GM12875 (cell line): ENCODE measurements around the gene THBD.

Experiments used
- H3K4me3 ChIP-seq: one replicate; pipeline ENCODE4 v1.5.1; 2011; ENCODE audit warnings: low read depth, low read length, control low read depth
- CTCF ChIP-seq: IDR thresholded peaks from 2 replicates; pipeline ENCODE4 v1.5.1; 2011; ENCODE audit warnings: low read depth, mild to moderate bottlenecking, control low read depth, inconsistent platforms, low read length, moderate library complexity, borderline replicate concordance; ENCODE audit not compliant: insufficient read depth

The THBD gene

GRCh38 chr20:23003077-23003635, 46.3 kb downstream of the THBD start:
- no peak overlapping the region for H3K4me3 ChIP-seq
- no peak for TF ChIP-seq CTCF

DNA sequence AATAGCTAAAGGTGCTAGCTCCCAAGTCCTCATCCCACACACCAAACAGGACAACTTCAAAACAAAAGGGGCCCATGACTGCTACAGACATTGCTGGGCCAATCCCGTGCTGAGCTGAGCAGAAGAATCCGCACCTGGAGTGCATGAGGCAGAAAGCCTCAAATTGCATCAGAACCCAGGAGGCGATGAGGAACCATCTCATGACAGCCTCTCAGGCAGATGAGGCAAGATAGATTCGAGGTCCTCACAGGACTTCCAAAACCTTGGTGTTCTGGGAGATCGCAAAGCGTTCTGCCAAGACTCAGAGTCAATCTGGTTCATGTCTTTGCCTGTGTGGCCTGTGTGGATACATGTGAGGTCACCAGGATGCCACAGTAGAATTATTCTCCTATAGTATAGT, 47.2 kb downstream of the THBD start:
- H3K4me3 ChIP-seq, result no peak overlapping the region
- no peak for TF ChIP-seq CTCF

- no peak for TF ChIP-seq CTCF
- no peak overlapping the region for H3K4me3 ChIP-seq
Measured at GRCh38 chr20:23000232-23000947, 49.1 kb downstream of the THBD start.

DNA sequence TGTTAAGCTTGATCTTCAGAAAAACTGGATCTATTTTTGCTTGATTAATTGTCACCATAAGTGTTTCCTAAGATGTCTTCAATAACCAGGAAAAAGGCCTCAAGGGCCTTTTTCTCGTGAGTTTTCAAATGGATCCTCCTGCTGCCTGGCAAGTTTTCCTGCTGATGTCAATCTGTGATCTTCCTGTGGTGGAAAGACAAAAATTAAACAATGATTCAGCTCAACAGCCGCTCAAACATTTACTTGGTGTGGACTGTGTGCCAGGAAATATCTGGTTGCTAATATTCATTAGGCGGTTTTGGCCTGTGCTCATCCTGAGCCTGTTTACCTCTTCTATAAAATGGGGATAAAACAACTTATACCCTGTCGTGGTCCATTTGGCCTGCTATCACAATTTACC, 49.7 kb downstream of the THBD start:
- no peak overlapping the region for H3K4me3 ChIP-seq
- no peak for TF ChIP-seq CTCF

DNA sequence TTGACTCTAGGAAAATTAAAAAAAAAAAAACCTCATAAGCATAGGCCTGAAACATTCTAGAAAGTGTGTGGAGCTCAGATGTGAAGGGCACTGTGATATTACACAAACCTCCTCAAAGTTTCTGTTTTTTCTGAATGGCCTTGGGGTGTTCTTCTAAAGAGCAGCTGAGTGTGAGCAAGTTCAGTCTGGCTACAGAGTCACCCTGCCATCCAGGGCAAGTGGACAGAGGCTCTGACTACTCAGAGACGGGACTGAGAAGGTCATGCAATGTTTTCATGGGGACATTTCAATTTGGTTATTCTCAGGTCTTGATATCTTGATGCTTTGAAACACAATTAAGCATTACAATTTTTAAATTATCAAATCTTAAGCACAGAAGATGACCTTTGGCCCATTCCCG, 51.0 kb downstream of the THBD start:
- H3K4me3 ChIP-seq, result no peak overlapping the region
- TF ChIP-seq CTCF, result no peak

DNA sequence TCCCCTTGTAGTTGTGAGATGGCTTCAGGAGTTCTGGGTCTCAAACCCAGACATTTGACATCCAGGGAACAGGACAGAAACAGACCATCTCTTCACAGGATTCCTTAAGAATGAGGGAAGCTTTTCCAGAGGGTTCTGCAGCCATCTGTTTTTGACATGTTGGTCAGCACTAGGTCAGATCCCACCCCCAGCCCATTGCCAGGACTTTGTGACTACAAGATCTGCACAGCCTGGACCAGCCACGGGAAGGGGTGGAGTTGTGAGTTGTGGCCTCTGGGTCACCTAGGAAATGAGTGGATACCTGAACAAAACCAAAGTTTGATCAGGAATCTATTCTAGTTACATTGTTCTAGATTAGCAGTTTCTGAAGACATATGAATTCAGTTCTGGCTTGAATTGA, 53.5 kb downstream of the THBD start:
- no peak for TF ChIP-seq CTCF
- H3K4me3 ChIP-seq, result no peak overlapping the region
